GM15510 (cell line): ENCODE measurements around the gene PFKP.

Source experiments
- POLR2A ChIP-seq: IDR thresholded peaks from 3 replicates; pipeline ENCODE4 v1.6.1; 2011; ENCODE audit warnings: borderline replicate concordance; ENCODE audit not compliant: insufficient read length; ENCODE audit errors: extremely low read depth

The PFKP gene

GRCh38 chr10:3067118-3067858 is at the start of gene PFKP:
Gene PFKP, plus strand, starts transcription at chr10:3067548. Its CDS starts 48 bp downstream, at chr10:3067596.
- peak; percentile 87 for TF ChIP-seq POLR2A

GRCh38 chr10:3018247-3018646 is 49.1 kb upstream of the PFKP start:
- TF ChIP-seq POLR2A = no peak

GRCh38 chr10:3020311-3020710 is 47.0 kb upstream of the PFKP start:
- no peak for TF ChIP-seq POLR2A

DNA sequence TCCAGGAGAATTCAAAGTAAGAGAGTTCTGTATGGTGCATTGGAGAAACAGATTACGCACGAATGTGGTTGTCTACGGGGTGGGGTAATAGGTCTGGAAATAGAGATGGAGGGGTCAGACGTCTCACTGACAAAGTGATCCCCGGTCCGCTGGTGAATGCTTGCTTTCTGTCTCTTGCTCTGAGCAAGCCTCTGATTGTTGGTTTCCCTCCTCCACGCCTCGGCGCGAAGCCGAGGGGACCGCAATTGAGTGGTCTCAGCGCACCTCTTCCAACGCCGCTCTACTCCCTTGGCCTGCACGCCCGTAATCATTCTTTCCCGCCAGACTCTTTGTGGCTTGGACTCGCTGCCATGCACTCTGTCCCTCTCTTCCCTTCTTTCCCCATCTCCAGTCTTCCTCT is 46.5 kb upstream of the PFKP start:
- TF ChIP-seq POLR2A = no peak

GRCh38 chr10:3022027-3022426 is 45.3 kb upstream of the PFKP start:
- no peak for TF ChIP-seq POLR2A

DNA sequence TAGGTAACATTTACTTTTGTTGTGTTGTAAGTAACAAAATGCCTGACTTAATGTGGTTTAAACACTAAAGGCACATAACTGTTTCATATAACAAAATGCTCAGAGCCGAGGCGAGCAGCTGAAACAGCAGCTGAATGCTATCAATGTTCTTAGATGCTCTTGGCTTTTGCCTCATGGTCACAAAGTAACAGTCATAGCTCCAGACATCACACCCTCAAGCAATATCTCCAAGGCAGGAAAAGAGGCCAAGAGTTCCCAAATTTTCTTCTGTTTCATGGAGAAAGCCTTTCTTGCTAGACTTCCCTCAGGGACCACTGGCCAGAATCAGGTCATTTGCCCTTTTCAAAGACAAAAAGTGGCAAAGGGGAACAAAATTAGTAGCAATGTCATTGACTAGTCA is 43.5 kb upstream of the PFKP start:
- TF ChIP-seq POLR2A = no peak

- TF ChIP-seq POLR2A = no peak
Measured at GRCh38 chr10:3025026-3025683, 42.2 kb upstream of the PFKP start.

DNA sequence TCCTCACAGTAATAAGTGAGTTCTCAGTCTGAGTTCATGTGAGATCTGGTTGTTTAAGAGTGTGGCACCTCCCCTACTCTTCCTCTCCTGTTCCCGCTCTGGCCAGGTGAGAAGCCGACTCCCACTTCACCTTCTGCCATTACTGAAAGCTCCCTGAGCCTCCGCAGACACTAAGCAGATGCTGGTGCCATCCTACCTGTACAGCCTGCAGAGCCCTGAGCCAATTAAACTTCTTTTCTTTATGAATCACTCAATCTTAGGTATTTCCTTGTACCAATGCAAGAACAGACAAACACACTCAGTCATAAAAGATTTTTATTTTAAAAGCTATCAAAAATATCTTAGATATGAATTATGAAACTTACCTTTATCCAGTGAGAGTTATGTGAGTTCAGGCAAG is 39.5 kb upstream of the PFKP start:
- no peak for TF ChIP-seq POLR2A

GRCh38 chr10:3028441-3028840 is 38.9 kb upstream of the PFKP start:
- TF ChIP-seq POLR2A = no peak

GRCh38 chr10:3030765-3031164 is 36.6 kb upstream of the PFKP start:
- TF ChIP-seq POLR2A = no peak

DNA sequence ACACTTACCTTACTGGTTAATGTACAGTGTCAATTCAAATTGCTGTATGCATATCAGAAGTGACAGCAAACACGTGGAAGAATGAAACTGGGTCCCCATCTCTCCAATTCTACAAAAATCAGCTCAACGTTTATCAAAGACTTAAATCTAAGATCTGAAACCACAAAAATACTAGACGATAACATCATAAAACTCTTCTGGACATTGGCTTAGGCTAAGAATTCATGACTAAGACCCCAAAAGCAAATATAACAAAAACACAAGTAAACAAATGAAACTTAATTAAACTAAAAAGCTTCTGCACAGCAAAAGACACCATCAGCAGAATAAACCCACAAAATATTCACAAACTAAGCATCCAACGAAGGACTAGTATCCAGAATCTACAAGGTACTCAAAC is 35.9 kb upstream of the PFKP start:
- TF ChIP-seq POLR2A = no peak

GRCh38 chr10:3033925-3034324 is 33.4 kb upstream of the PFKP start:
- TF ChIP-seq POLR2A = no peak

DNA sequence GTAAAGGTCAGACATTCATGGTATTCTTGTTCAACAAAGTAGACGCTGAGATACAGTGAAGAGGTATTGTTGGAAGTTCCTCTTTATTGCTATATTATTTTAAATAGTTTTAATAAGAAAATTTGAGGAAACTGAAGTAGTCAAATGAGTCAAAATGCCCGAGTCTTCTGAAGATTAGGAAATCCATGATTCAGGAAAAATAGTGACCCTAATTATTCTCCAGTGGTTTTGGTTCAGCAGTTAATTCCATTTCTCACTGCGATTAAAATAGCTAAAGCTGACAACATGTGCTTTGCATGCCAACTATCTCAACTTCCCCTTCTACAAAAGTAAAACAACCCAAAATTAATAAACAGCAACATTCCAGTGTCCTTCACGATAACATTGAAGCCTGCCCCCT is 32.7 kb upstream of the PFKP start:
- no peak for TF ChIP-seq POLR2A

GRCh38 chr10:3036155-3037021 is 31.0 kb upstream of the PFKP start:
- no peak for TF ChIP-seq POLR2A

- no peak for TF ChIP-seq POLR2A
Measured at GRCh38 chr10:3037182-3037581, 30.2 kb upstream of the PFKP start.

DNA sequence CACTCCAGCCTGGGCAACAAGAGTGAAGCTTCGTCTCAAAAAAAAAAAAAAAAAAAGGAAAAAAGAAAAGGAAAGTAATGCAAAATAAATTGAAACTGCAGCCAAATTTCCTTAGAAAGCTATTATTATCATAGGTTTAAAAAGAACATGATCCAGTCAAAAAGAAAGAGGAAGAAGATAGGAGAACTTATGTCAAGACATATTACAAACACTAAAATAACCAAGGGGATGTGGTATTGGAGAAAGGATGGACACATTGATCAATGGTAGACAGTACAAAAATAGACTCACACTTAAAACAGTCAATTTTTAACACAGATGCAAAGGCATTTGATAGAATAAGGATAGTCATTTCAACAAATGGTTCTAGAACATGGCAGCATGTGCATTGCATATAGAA is 27.3 kb upstream of the PFKP start:
- no peak for TF ChIP-seq POLR2A

- no peak for TF ChIP-seq POLR2A
Measured at GRCh38 chr10:3042589-3042988, 24.8 kb upstream of the PFKP start.
